Endothelial cell of umbilical vein (primary cell): ENCODE data around the gene MAPK4.

Experiments used
- EZH2 ChIP-seq: IDR thresholded peaks from 2 replicates; pipeline ENCODE4 v1.6.1; 2012; ENCODE audit warnings: borderline replicate concordance, low read depth, mild to moderate bottlenecking, moderate library complexity, low read length, inconsistent platforms; ENCODE audit not compliant: severe bottlenecking
- FOS ChIP-seq: IDR thresholded peaks from 2 replicates; pipeline ENCODE4 v1.6.1; 2011; ENCODE audit warnings: mild to moderate bottlenecking, low read length, moderate library complexity, borderline replicate concordance; ENCODE audit not compliant: insufficient read depth
- POLR2A ChIP-seq: IDR thresholded peaks from 2 replicates; pipeline ENCODE4 v1.6.1; 2012; ENCODE audit warnings: low read depth, mild to moderate bottlenecking, control low read depth, low read length
- POLR2AphosphoS5 ChIP-seq: IDR thresholded peaks from 2 replicates; pipeline ENCODE4 v1.6.1; 2012; ENCODE audit warnings: low read depth, mild to moderate bottlenecking, control low read depth, low read length, moderate library complexity; ENCODE audit not compliant: insufficient read depth
- TF ChIP-seq, protein P1 (sequence below), 2 donors: IDR thresholded peaks; 1 replicate in 1 of 2; 2 replicates in 1 of 2; pipeline ENCODE4 v1.5.1; 2011; ENCODE audit warnings: low read length in 2 of 2, mild to moderate bottlenecking in 2 of 2, moderate library complexity in 2 of 2, control low read depth in 1 of 2, inconsistent platforms in 1 of 2, low read depth in 1 of 2; ENCODE audit not compliant: insufficient read depth in 1 of 2; ENCODE audit errors: extremely low read depth in 1 of 2

DNA sequence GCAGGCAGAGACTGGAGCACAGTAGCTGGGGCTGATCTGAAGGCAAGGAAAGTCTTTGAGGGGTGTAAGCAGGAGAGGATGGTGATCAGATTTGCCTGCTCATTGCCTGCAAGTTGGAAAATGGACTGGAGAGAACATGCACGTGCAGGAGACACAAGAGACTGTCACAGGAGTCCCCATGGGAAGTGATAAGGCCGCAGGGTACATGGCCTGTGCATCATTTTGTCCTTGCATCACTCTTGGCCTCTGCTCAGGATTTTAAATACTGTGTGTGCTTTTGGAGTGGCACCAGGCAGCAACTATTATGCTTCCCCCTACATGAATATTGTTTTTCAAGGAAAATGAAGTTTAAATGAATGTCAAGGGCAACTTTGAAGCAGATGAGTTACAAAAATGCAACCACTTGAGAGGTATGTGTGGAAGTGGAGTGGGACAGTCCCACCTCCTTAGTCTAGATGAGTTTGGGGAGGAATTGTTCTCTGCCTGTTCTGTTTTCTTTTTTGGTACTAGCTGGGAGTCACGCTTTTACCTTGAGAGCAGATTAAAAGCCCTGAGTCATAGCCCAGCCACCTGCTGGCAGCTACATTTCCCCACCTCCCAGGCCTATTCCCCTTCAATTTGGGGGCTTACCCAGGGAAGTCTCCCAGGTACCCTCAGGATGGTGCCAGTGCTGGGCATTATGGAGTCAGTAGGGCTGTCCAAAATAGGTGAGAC, 19.3 kb downstream of the MAPK4 start:
- TF ChIP-seq, protein P1, sequence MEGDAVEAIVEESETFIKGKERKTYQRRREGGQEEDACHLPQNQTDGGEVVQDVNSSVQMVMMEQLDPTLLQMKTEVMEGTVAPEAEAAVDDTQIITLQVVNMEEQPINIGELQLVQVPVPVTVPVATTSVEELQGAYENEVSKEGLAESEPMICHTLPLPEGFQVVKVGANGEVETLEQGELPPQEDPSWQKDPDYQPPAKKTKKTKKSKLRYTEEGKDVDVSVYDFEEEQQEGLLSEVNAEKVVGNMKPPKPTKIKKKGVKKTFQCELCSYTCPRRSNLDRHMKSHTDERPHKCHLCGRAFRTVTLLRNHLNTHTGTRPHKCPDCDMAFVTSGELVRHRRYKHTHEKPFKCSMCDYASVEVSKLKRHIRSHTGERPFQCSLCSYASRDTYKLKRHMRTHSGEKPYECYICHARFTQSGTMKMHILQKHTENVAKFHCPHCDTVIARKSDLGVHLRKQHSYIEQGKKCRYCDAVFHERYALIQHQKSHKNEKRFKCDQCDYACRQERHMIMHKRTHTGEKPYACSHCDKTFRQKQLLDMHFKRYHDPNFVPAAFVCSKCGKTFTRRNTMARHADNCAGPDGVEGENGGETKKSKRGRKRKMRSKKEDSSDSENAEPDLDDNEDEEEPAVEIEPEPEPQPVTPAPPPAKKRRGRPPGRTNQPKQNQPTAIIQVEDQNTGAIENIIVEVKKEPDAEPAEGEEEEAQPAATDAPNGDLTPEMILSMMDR (IDR thresholded peaks at IDR 0.05; ENCODE audit: extremely low read depth in 1 of 2, insufficient read depth in 1 of 2, low read depth in 1 of 2, low read length in 2 of 2) = no peak
- TF ChIP-seq POLR2AphosphoS5 (no peak), POLR2A (no peak), FOS (no peak), EZH2 (no peak)
